Hematopoietic multipotent progenitor cell treated with erythropoietin and hydrocortisone succinate and interleukin-3 and kit ligand, for 4 days (in vitro differentiated cells): ENCODE measurements around the gene STIM1.

Source experiments
- DNase-seq: peaks from one replicate; pipeline ENCODE4 v3.0.0-alpha.2; 2015

Gene STIM1

GRCh38 chr11:3925513-3925912 lies 70.0 kb downstream of the STIM1 start:
- no peak for DNase-seq

- no peak for DNase-seq
Measured at GRCh38 chr11:3926458-3927095, 71.1 kb downstream of the STIM1 start.

GRCh38 chr11:3927129-3927796 lies 71.8 kb downstream of the STIM1 start:
- peak; percentile 38 for DNase-seq

- no peak for DNase-seq
Measured at GRCh38 chr11:3929232-3929631, 73.8 kb downstream of the STIM1 start.

- no peak for DNase-seq
Measured at GRCh38 chr11:3929649-3930048, 74.2 kb downstream of the STIM1 start.

- no peak for DNase-seq
Measured at GRCh38 chr11:3932698-3933097, 77.2 kb downstream of the STIM1 start.

- DNase-seq = peak; percentile 28
Measured at GRCh38 chr11:3933165-3933628, 77.7 kb downstream of the STIM1 start.

- DNase-seq = no peak
Measured at GRCh38 chr11:3934658-3935057, 79.2 kb downstream of the STIM1 start.

GRCh38 chr11:3936517-3936916 lies 81.1 kb downstream of the STIM1 start:
- DNase-seq = no peak

- DNase-seq = no peak
Measured at GRCh38 chr11:3939211-3939610, 83.7 kb downstream of the STIM1 start.

GRCh38 chr11:3939651-3940190 lies 84.3 kb downstream of the STIM1 start:
- DNase-seq = no peak

GRCh38 chr11:3942160-3942955 lies 86.9 kb downstream of the STIM1 start:
- DNase-seq = peak; percentile 43

- DNase-seq = no peak
Measured at GRCh38 chr11:3942956-3943497, 87.6 kb downstream of the STIM1 start.

- DNase-seq = no peak
Measured at GRCh38 chr11:3944198-3944597, 88.7 kb downstream of the STIM1 start.

GRCh38 chr11:3946455-3947017 lies 91.1 kb downstream of the STIM1 start:
- no peak for DNase-seq

- DNase-seq = peak; percentile 80
Measured at GRCh38 chr11:3947061-3947460, 91.6 kb downstream of the STIM1 start.

- peak; percentile 77 for DNase-seq
Measured at GRCh38 chr11:3949125-3949524, 93.7 kb downstream of the STIM1 start.

GRCh38 chr11:3950996-3951660 lies 95.7 kb downstream of the STIM1 start:
- DNase-seq = peak; percentile 72

GRCh38 chr11:3952715-3953114 lies 97.3 kb downstream of the STIM1 start:
- DNase-seq = peak; percentile 37

- peak; percentile 46 for DNase-seq
Measured at GRCh38 chr11:3953327-3953726, 97.9 kb downstream of the STIM1 start.

GRCh38 chr11:3954448-3955298 lies 99.2 kb downstream of the STIM1 start:
- DNase-seq = no peak
